ENCODE data around the gene FRMD4A. TPM values are rescaled to one million over a fixed set of nuclear protein-coding genes. Genes with fewer than 3 reads are reported as not detected.
"Not testable (repeated sequence)": the region's sequence is repeated elsewhere in the genome, so short reads cannot be mapped to it uniquely, and the experiment has no call there.

FRMD4A gene
- total RNA-seq, 4 donors from 2014 or later, result 27.5 to 40.4 (median 33.0) TPM

- H3K4me3 ChIP-seq (ENCODE audit: low read depth, poor library complexity, severe bottlenecking), result no peak overlapping the region
- 35 to 54% methylated on average over 3 of the region's 3 CpGs for WGBS, 2 donors
- DNase-seq (ENCODE audit: low spot score in 2 of 2), result no peak
- intact Hi-C loops (cut with DNase I; ENCODE audit: low total_unique reads), result no loop called here
- no peak for TF ChIP-seq POLR2A (IDR thresholded peaks at IDR 0.05)
- TF ChIP-seq CTCF (IDR thresholded peaks at IDR 0.05), result no peak
These were observed 86.6 kb downstream of the FRMD4A start for GRCh38 chr10:14244147-14244546.

- intact Hi-C loops (cut with DNase I; ENCODE audit: low total_unique reads), result no loop called here
- DNase-seq (ENCODE audit: low spot score in 2 of 2), result no peak
- TF ChIP-seq CTCF (IDR thresholded peaks at IDR 0.05) (no peak), POLR2A (IDR thresholded peaks at IDR 0.05) (no peak)
- WGBS, 2 donors, result 83 to 90% methylated on average over 6 of the region's 6 CpGs
- no peak overlapping the region for H3K4me3 ChIP-seq (ENCODE audit: low read depth, poor library complexity, severe bottlenecking)
These were observed 87.5 kb downstream of the FRMD4A start for GRCh38 chr10:14243221-14243620.

- intact Hi-C loops (cut with DNase I; ENCODE audit: low total_unique reads), result no loop called here
- no peak overlapping the region for H3K4me3 ChIP-seq (ENCODE audit: low read depth, poor library complexity, severe bottlenecking)
- no peak for TF ChIP-seq POLR2A (IDR thresholded peaks at IDR 0.05)
- no peak for TF ChIP-seq CTCF (IDR thresholded peaks at IDR 0.05)
- 63 to 79% methylated on average over 1 of the region's 1 CpG for WGBS, 2 donors
- no peak for DNase-seq (ENCODE audit: low spot score in 2 of 2)
These were observed 89.5 kb downstream of the FRMD4A start for GRCh38 chr10:14241196-14241595.

GRCh38 chr10:14240253-14241189 is 90.2 kb downstream of the FRMD4A start:
- TF ChIP-seq POLR2A (IDR thresholded peaks at IDR 0.05) (no peak), CTCF (IDR thresholded peaks at IDR 0.05) (no peak)
- 26 to 31% methylated on average over 13 of the region's 13 CpGs for WGBS, 2 donors
- intact Hi-C loops (cut with DNase I; ENCODE audit: low total_unique reads), result no loop called here
- H3K4me3 ChIP-seq (ENCODE audit: low read depth, poor library complexity, severe bottlenecking), result no peak overlapping the region
- no peak for DNase-seq (ENCODE audit: low spot score in 2 of 2)

GRCh38 chr10:14238659-14239058 is 92.1 kb downstream of the FRMD4A start:
- H3K4me3 ChIP-seq (ENCODE audit: low read depth, poor library complexity, severe bottlenecking); DNase-seq (ENCODE audit: low spot score in 2 of 2); intact Hi-C loops (cut with DNase I; ENCODE audit: low total_unique reads): not testable (repeated sequence)
- WGBS, 2 donors, result 88 to 91% methylated on average over 3 of the region's 3 CpGs

- intact Hi-C loops (cut with DNase I; ENCODE audit: low total_unique reads), result no loop called here
- no peak for DNase-seq (ENCODE audit: low spot score in 2 of 2)
- WGBS, 2 donors, result 76 to 87% methylated on average over 4 to 6 of the region's 6 CpGs
- no peak overlapping the region for H3K4me3 ChIP-seq (ENCODE audit: low read depth, poor library complexity, severe bottlenecking)
- no peak for TF ChIP-seq POLR2A (IDR thresholded peaks at IDR 0.05)
- no peak for TF ChIP-seq CTCF (IDR thresholded peaks at IDR 0.05)
These were observed 94.4 kb downstream of the FRMD4A start for GRCh38 chr10:14236341-14236740.
